ENCODE data around the gene RBM10.

GRCh38 chrX:47234583-47234982 is 89.6 kb downstream of the RBM10 start:
- TF ChIP-seq CTCF (conservative IDR thresholded peaks at IDR 0.05; ENCODE audit: low read depth, low read length) (no peak), EZH2 (IDR thresholded peaks at IDR 0.05; ENCODE audit: borderline replicate concordance, low read depth, low read length, poor library complexity, severe bottlenecking) (no peak)

All from A673 (cell line).